Measurements from ENCODE around the gene MRPL4. TPM values are rescaled to one million over a fixed set of nuclear protein-coding genes. Genes with fewer than 3 reads are reported as not detected.

MRPL4 gene
- polyA plus RNA-seq, 1 donor, result 32.0 TPM

DNA sequence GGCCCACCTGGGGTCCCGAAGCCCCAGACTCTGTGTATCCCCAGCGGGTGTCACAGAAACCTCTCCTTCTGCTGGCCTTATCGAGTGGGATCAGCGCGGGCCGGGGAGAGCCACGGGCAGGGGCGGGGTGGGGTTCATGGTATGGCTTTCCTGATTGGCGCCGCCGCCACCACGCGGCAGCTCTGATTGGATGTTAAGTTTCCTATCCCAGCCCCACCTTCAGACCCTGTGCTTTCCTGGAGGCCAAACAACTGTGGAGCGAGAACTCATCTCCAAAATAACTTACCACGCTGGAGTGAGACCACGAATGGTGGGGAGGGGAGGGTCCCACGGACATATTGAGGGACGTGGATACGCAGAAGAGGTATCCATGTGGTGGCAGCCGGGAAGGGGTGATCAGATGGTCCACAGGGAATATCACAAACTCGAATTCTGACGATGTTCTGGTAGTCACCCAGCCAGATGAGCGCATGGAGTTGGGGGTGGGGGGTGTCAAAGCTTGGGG, 36.7 kb downstream of the MRPL4 start:
- no peak for DNase-seq (ENCODE audit: low read depth)

DNA sequence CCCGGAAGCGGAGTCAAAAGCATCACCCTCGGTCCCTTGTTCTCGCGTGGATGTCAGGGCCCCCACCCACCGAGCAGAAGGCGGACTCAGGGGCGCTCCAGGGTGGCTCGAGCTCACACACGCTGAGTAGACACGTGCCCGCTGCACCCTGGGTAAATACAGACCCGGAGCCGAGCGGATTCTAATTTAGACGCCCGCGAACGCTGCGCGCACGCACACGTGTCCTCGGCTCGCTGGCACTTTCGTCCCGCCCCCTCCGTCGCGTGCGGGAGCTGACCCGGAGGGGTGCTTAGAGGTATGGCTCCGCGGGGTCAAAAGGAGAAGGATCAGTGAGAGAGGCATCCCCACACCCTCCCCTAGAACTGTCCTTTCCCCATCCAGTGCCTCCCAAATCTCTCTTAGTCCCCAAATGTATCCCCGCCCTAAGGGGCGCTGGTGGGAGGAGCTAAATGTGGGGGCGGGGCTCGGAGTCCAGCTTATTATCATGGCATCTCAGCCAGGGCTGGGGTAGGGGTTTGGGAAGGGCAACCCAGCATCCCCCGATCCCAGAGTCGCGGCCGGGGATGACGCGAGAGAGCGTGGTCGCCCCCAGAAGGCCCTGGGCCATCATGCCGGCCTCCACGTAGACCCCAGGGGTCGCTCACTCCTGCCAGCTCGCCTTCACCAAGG, 37.3 kb downstream of the MRPL4 start:
- no peak for DNase-seq (ENCODE audit: low read depth)

- no peak for DNase-seq (ENCODE audit: low read depth)
These were observed 37.9 kb downstream of the MRPL4 start, which contains the start of gene ICAM5 for GRCh38 chr19:10289836-10290356. Gene ICAM5, plus strand, starts transcription at chr19:10289952. Its CDS starts 92 bp downstream, at chr19:10290044.

DNA sequence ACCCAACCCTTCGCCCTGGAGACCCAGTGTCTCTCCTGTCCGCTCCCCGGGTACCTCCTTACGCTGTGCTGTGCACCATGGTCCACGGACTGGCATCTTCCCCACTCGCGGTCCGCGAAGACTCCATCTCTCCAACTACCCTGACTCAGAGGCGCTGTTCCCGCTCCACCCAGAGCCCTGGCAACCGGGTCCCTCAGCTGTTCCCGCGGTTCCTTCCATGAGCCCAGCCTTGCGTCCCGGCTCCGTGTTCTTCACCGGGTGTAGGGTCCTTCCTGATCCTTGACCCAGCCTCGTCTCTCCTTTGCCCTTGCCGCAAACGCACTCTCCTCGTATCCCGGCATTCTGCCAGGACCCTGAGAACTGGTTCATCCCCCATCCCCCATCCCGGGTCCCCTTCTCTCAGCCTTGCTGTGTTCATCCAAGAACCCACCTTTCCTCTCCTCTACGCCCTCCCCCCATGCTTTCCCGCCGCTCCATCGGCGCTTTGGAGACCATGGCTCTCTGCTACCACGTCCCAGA, 38.4 kb downstream of the MRPL4 start:
- DNase-seq (ENCODE audit: low read depth), result no peak

GRCh38 chr19:10290876-10291553, 39.0 kb downstream of the MRPL4 start:
- no peak for DNase-seq (ENCODE audit: low read depth)

DNA sequence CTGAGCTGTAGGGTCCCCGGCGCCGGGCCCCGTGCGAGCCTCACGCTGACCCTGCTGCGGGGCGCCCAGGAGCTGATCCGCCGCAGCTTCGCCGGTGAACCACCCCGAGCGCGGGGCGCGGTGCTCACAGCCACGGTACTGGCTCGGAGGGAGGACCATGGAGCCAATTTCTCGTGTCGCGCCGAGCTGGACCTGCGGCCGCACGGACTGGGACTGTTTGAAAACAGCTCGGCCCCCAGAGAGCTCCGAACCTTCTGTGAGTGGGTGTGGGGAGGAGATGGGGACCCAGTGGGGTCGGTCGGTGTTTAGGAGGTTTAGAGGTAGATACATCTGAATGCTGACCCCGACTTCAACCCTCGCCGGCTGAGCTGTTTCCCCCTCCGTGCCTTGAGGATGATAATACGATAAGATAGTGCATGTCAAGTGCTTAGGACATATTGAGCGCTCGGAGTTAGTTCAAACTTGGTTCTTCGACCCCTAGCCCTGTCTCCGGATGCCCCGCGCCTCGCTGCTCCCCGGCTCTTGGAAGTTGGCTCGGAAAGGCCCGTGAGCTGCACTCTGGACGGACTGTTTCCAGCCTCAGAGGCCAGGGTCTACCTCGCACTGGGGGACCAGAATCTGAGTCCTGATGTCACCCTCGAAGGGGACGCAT, 39.7 kb downstream of the MRPL4 start:
- DNase-seq (ENCODE audit: low read depth), result no peak

DNA sequence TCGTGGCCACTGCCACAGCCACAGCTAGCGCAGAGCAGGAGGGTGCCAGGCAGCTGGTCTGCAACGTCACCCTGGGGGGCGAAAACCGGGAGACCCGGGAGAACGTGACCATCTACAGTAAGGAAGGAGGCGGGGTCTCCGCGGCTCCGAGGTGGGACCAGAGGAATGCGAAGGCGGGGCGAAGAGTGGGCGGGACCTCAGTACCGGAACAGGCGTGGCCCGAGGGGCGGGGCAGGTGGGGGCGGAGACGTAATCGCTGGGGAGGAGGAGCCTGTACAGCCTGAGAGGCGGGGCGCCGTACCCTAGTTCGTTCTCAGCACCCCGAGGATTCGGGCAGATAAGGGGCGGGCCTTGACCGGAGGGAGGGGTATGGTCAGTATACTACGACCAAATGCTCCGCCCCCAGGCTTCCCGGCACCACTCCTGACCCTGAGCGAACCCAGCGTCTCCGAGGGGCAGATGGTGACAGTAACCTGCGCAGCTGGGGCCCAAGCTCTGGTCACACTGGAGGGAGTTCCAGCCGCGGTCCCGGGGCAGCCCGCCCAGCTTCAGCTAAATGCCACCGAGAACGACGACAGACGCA, 40.3 kb downstream of the MRPL4 start:
- DNase-seq (ENCODE audit: low read depth), result no peak

DNA sequence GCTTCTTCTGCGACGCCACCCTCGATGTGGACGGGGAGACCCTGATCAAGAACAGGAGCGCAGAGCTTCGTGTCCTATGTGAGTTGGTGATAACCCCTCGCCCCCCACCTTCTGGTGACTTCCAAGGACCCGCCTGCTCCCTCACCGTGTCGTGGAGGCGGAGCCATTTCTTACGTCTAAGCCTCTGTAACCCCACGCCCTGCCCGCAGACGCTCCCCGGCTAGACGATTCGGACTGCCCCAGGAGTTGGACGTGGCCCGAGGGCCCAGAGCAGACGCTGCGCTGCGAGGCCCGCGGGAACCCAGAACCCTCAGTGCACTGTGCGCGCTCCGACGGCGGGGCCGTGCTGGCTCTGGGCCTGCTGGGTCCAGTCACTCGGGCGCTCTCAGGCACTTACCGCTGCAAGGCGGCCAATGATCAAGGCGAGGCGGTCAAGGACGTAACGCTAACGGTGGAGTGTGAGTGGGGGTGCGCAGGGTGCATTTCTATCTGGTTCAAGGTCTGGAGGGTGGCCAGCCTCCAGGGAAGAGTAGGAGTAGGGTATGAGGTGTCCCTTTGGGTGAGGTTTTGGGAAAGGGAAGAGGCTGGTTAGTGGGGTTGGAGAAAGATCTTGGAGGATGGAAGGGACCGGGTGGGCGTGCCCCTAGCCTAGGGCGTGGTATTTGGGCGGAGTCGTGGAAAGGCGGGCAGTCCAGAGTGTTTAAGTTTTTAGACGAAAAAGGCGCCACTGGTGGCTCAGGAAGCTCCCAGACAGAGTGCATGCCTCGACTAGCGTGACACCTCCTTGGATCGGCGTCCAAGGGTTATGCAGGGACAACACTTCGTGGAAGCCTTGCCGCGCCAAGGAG, 41.0 kb downstream of the MRPL4 start:
- no peak for DNase-seq (ENCODE audit: low read depth)

GRCh38 chr19:10293637-10294367, 41.8 kb downstream of the MRPL4 start:
- no peak for DNase-seq (ENCODE audit: low read depth)

DNA sequence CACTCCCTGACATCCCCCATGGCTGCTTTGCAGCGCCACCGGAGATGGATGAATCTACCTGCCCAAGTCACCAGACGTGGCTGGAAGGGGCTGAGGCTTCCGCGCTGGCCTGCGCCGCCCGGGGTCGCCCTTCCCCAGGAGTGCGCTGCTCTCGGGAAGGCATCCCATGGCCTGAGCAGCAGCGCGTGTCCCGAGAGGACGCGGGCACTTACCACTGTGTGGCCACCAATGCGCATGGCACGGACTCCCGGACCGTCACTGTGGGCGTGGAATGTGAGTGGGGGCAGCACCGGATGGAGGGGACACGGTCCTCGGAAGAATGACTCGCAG, 42.3 kb downstream of the MRPL4 start:
- no peak for DNase-seq (ENCODE audit: low read depth)

DNA sequence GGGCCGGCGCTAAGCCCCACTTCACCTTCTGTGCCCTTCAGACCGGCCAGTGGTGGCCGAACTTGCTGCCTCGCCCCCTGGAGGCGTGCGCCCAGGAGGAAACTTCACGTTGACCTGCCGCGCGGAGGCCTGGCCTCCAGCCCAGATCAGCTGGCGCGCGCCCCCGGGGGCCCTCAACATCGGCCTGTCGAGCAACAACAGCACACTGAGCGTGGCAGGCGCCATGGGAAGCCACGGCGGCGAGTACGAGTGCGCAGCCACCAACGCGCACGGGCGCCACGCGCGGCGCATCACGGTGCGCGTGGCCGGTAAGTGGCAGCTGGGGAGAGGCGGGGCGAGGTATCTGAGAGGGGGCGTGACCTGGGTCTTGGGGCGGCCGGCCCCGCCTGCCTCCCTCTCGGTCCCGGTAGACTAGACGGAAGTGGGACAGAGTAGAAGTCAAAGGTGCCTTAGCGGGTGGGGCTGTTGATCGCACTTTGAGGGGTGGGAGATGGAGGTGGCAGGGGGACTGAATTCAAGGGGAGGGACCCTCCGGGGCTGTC, 43.4 kb downstream of the MRPL4 start:
- no peak for DNase-seq (ENCODE audit: low read depth)

DNA sequence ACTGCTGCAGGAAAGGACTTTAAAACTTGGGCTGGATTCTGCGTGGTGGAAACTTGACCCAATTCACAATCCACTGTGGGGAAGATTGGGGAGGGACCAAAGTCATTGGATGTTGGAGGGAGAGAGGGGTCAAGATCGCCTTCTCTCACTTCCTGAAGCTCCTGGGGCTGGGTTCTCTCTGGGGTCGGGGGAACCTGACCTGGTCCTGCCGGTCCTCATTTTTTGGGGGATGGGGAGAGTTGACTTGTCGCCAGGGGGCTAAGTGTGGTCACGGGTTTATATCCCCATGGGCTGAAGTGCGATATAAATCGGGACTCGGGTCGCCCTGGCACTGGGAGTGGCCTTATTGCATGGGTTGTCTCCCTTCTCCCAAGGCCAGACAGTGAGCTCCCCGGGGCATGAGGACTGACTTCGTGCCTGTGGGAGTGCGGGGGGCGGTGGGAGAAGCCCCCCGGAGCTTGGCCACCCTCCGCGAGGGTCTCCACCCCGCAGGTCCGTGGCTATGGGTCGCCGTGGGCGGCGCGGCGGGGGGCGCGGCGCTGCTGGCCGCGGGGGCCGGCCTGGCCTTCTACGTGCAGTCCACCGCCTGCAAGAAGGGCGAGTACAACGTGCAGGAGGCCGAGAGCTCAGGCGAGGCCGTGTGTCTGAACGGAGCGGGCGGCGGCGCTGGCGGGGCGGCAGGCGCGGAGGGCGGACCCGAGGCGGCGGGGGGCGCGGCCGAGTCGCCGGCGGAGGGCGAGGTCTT, 44.0 kb downstream of the MRPL4 start:
- no peak for DNase-seq (ENCODE audit: low read depth)

GRCh38 chr19:10299545-10300458, 47.8 kb downstream of the MRPL4 start:
- DNase-seq (ENCODE audit: low read depth), result no peak

GRCh38 chr19:10305139-10305806, 53.3 kb downstream of the MRPL4 start:
- no peak for DNase-seq (ENCODE audit: low read depth)

DNA sequence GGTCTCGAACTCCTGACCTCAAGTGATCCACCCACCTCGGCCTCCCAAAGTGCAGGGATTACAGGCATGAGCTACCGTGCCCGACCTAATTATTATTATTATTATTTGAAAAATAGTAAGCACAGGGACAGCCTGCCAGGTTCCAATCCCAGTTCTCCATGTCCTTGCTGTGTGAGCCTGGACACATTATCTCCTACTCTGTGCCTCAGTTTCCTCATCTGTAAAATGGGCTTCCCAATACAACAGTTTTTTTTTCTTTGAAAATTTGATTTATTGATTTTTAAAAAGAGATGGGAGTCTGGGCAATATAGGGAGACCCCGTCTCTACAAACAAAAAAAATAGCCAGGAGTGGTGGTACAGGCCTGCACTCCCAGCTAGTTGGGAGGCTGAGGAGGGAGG, 54.3 kb downstream of the MRPL4 start:
- no peak for DNase-seq (ENCODE audit: low read depth)

DNA sequence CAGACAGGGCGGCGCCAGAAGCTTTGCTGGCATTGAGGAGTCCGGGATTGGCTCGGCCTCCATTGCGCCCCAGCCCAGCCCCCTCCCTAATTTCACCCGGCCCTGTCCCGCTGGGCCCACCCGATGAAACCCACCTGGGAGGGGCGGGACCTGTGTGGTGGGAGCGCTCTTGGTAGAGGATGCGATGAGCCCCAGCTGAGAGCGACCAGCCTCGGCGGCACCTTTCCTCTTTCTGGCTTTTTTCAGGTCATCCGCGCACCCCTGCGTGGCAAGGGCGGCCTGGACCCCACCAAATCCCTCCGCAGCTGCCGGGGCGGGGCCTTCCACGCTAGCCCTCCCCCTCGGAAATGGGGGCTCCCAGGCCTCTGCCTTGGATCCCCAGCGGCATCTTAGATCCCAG, 57.4 kb downstream of the MRPL4 start, which contains the start of gene ZGLP1:
Gene ZGLP1, minus strand, starts transcription at position 393 of the 400 bp plus-strand sequence.
- DNase-seq (ENCODE audit: low read depth), result no peak

Measured in forelimb muscle (tissue), 1 donor.